HG02678 (cell line): ENCODE data around the gene EVL.

Experiments
- ATAC-seq: cut with Tn5 transposase; IDR thresholded peaks from one replicate; pipeline ENCODE4 v1.9.1; 2021; ENCODE audit warnings: mild to moderate bottlenecking, moderate library complexity; ENCODE audit not compliant: unreplicated experiment

EVL gene

DNA sequence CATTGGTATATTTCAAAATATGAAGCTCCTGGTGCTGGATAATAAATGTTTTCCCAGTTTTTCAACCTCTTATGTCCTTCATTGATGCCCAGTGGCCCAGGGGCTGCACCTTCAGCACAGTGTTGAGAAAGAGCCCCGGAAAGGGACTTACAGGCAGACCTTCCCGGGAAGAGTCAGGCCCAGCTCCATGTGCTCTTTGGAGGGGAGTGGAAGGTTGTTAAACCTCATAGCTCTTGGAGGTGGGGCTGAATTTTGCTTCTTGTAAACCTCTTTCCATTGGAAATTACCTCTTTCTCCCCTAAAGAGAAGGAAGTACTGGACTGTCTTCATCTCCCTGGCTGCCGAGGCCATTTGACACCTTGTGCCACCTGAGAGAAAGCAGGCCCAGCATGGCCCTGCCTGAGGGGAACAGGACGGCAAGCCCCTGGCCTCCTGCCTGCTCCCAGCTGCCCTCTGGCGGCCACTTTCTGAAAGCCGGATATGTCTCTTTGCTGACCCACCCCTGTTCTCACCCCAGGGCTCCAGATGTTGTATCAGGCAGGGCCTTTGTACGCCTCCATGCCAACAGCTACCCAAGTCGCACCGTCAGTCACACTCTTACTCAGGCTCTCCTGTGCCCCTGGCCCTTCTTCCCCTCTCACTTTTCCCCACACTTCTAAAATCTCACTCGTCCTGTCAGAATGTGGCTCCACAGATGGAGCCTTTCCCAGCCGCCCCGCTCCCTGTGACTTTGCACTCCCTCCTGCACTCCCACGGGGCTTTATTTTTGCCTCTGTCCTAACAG is 43.0 kb downstream of the EVL start:
- peak; percentile 77 for ATAC-seq

DNA sequence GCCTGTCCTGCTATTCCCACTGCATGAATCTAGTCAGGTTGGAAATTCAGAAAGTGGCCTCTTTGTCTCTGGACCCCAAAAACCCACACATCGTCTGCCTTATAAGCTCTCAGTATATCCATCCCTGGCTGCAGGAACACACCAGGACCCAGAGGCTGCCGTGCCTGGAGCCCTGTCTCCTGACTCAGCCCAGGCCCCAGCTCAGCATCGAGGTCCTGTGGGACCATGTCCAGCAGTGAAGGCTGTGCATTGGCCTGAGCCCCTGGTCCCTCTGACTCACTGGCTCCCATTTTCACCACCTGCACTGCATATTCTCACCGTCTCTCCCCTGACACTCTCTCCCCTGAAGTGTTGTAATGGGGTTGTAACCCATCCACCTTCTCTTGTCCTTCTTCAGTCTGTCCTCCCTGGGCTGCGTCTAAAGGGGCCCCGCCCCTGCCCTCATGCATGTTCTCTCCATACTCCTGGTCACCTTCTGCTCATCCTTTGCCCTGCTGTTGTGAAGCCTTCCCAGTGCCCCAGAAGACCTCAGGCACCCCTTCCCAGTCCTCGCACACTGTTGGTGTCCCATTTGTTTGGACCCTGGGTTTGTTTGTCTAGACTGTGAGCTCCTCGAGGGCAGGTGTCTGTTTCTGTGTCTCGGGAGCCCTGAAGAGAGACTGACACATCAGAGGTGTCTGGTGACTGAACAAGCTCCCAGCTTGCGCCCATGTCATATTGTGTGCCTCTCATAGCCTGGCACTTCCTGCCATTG is 43.8 kb downstream of the EVL start:
- no peak for ATAC-seq

DNA sequence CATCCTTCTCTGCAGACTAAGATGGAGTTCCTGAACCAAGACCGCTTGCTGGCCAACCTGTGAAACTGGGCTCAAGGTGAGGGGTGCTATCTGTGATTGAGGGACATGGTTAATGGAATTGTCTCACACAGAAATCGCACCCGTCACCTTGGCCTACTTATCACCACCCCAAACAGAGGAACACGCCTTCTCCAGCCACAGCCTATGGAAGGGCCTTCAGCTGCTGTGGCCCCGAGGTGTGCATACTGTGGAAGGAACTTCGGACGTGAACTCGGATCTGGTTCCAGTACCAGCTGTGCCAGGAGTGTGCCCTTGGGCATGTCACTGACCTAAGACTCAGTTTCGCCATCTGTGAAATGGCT is 44.4 kb downstream of the EVL start:
- ATAC-seq, result no peak

DNA sequence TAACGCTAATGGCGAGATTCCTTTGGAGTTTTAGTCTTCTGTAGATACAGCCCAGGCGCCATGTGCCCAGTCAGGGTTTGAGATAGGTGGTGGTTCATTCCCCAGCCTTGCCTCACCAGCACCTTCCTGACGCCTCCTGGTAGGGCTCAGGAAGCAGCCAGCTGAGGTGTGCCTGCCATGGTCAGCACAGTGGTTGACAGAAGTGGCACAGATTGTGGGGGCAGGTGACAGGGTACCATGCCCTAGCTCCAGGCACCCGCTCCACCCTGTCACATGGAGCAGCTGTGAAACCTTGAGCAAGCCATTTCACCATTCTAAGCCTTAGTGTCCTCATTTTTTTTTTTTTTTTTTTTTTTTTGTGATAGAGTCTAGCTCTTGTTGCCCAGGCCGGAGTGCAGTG is 45.6 kb downstream of the EVL start:
- ATAC-seq, result no peak

DNA sequence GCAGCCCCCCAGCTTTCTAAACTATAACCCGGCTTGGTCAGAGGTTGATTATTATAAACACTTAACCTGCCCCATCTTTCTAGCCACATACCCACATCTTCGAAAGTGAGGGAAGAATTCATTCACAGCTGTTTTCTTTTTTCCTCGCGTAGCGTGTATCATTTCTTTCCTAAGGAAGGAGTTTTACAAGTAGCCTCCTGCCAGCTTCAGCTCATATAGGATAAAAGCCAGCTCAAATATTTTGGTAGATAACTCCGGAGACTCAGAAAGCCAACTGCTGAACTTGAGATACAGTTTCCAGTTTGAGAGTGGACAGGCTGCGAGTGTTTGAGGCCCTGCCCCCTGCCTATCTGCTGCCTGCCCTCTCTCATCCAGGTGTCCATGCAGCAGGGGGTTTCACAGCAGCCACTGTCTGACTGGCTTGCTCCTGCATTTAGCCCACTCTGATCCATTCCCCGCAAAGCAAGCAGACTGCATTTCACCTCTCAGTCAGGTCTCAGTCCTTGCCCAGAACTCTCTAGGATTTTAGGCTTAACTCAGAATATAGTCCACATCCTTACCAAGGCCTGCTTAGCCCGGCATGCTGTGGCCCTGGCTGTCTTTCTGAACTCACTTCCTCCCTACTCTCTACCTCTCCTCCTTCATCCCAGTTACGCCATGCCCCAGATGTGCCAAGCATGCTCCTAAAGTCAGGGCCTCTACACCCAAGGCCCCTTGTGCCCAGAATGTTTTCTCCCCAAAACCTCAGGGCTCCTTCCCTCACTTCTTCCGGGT is 46.9 kb downstream of the EVL start:
- ATAC-seq, result no peak

DNA sequence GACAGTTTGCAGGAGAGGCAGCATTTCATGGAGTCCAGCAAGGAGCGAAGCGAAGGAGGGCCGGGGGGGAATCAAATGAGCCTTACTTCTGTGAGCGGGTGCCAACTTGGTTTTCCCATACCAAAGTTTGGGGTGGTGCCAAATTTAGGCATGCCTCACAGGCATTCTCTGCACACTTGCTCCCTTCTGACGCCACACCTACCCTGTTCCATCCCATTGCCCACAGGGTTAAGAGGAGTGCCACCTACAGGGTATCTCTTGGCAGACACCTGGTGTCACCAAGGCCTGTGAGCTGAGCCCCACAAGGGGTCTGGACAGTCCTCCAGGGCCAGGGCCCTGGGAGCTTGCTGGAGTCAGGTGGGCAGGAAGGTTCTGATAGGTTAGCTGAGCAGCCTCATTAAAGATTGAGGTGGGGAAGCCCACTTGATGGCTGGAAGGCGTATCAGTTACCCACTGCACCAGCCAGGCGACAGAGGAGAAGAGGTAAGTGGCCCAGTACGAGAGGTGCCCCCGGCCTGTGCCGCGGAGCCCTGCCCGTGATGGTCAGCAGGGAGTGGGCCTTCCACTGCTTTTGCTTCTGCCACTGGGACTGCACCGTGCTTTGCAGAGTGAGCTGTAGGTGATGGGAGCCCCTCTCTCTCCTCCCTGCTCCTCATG is 49.0 kb downstream of the EVL start:
- no peak for ATAC-seq

DNA sequence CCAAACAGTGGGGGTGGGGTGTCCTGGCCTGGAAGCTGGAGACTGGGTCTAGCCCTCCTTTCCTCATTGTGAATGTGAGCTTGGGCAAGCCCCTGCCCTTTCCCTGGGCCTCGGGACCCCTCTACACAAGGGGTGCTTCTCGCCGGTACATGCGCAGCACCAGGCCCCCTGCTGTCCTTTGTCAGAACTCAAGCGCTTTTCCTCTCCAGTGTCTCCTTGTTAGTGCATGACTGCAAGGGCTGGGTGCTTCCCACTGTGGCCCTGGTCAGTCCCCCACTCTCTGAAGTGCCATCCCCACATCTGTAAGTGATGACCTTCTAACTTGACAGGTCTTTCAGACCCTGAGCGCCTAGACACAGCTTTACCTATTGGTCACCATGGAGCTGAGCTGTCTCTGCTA is 50.0 kb downstream of the EVL start:
- no peak for ATAC-seq

DNA sequence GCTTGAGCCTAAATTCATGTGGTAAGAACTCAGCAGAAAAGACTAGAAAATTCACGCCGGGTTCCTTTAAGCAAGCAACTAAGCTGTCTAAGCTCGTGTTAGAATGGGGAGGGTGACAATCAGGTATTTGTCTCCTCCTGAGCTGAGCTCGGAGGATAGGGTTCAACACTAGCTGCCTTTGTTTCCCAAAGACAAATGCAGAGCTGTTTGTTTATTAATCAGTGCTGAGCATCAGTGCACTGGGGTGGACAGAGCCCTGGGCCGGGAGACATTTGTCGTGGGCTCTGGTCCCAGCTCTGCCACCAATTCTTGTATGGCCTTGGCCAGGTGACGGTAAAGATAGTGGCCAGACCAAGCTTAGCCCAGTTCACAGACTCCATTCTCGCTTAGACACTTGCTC is 50.5 kb downstream of the EVL start:
- ATAC-seq, result no peak

DNA sequence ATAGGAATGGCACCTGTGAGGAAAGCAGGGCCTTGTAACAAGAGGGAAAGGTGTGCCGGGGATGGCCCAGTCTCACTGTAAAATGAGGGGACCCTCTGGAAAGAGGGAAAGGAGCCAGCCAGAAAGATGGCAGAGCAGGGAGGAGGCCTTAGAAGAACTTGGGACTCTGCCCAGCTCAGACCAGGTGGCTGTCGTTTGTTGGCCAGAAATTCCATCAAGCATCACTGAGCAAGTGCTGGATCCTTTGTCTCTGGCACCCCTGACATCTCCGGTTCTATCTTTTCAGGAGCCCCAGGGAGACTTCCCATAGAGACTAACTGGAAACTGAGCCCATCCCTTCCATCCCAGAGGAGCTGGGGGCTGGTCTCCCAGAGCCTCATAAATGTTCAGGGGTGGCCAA is 50.9 kb downstream of the EVL start:
- ATAC-seq, result no peak

DNA sequence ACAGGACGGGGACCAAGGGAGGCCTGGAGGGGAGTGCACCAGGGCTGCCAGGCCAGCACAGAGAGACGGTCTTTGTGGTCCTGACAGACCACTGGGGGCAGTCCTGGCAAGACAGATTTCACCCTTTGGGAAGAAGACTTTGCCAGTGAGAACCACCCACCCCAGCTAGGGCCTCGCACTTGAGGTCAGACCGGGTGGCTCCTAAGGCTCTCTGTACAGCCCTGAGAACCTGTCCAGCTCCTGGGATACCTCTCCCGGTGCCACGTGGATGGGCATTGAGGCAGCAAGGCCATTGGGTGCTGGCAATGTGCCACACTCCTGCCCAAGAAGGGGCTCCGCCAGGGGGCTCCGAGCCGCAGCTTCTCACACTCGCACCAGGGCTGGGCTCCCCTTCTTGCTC is 51.8 kb downstream of the EVL start:
- ATAC-seq, result no peak

DNA sequence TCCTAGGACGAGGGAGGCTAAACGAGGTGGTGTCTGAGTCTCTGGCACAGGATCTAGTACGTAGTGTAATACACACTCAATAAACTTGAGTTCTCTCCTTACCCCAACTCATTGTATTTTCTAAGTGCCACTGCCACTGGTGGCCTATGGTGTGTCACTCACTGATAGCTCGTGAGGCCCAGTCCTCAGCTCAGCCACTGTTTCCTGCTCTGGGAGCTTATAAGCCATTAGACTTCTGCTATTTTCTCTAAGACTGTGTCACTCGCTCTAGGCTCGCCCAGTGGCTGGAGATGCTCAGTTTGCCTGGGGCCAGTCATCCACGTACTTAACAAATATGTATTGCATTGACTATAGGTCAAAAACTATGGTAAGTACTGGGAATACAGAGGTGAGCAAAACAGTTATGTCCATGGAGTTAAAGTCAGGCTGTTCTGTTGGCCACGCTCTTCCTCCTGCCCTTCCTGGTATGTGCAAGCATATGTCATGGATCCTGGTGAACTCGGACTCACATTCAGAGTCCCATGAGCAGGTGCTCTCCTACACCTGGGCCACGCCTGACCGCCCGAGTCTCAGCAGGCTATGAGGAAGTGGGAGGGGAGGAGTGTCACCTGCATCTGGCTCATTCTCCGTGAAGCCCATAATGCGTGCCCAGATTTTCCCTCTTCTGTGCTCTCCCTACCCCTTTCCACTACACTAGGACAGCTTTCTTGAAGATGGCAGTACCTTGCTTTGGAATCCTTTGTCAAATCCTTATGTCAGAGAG is 52.6 kb downstream of the EVL start:
- ATAC-seq, result no peak

DNA sequence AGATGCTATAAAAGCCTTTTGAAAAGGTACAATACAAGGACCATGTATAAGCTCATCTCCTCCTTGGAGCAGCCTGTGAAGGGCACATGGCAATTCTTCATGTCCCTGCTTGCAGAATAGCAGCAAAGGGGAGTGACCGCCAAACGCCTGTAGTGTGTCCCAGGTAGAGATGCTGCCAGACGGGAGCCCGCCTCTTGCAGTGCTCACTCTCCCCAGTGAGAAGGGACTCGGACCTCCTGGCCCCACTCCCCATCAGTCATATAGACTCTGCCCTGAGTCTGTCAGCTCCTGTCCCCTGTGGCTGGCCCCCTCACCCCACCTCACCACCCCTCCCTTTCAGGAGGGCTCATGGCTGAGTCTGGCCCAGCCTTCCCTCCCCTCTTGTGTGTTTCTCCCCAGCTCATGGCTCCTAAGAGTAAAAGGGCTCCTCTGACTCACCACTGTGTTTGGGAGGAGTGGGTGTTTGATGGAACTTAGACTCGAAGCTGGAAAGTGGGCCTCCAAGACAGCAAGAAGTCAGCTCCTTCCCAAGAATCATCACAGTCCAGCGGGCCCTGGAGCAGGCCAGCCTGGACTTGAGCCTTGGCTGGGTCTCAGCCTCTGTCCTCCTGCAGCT is 53.3 kb downstream of the EVL start:
- ATAC-seq, result no peak

DNA sequence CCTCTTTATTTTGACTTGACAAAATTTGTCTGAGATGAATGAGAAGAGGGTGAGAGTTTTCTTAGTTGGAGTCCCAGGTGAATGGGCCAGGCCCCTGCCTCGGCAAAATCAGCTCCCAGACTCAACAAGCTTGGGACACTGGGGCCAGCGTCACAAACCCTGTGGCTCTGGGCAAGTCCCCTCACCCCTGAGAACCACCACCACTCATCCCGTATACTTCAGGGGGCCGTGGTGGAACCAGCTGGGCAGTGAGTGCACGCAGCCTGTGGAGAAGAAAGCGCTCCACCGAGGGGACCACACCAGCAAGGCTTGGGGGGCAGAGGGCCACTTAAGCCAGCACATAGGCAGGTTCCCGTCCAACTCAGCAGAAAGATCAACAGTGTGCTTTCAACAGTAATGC is 54.0 kb downstream of the EVL start:
- no peak for ATAC-seq

DNA sequence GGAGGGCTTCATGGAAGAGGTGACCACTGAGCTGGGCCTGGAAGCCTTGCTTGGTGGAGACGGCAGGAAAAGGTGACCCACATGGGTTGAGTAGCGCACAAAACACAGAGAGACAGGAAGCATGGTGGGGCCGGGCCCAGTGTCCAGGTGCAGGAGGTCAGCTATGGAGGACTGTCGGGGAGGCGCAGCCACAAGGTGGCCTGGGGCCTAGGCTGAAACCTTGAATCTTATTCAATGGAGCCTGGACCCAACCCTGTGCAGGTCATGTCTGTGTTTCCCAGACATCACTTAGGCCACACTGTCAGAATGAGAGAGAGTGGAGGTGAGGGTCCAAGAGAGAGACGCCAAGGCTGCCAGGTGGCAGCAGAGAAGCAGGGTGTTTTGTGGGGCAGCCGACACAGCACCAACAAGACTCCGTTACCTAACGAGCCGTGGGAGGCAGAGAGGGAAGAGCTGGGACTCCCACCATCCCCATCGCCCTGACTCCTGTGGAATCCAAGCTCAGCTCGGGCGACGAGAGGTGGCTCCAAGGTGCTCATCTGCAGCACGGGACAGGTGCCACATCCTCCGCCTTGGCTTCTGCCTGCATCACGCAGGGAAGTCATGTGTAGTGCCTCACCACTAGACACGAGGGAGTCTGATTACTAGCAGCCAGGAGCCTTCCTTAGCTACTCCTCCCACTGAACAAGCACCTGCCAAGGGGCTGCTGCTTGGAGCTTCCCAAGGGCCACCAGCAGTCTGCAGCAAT is 55.5 kb downstream of the EVL start:
- ATAC-seq, result no peak

DNA sequence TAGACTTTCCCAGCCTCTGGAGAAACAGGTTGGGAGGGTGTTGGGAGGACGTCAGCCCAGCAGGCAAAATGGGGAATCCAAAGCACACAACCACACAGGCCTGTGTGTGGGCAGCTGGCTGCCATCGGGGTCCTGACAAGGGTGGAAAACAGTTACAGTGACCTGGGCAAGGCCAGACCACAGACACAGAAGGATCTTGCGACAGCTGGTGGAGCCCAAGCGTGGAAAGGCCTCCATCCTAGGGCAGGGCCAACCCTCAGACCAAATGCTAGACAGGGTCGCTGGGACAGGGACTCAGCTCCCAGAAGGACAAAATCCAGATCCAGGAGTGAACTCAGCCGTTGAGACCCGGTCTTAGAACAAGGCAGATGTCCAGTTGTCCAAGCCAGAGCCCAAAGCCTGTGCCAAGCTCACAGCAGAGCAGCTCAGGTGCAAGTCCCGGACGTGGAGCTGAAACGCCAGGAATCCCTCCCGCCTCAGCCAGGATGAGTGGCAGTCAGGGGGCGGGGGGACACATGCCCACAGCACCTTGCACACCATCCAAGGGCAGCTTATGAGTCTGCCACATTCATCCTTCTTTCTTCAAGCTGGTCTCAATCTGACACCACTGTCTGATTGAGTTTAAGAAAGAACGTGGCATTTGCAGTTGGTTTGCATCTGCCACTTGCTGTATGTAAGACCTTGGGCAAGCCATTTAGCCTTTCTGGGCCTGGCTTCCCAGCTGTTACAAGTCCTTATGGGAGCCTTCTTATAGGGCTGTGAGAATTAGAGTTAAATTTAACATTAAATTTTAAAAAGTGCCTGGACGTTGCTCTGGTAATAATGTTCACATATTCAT is 56.6 kb downstream of the EVL start:
- ATAC-seq, result no peak

DNA sequence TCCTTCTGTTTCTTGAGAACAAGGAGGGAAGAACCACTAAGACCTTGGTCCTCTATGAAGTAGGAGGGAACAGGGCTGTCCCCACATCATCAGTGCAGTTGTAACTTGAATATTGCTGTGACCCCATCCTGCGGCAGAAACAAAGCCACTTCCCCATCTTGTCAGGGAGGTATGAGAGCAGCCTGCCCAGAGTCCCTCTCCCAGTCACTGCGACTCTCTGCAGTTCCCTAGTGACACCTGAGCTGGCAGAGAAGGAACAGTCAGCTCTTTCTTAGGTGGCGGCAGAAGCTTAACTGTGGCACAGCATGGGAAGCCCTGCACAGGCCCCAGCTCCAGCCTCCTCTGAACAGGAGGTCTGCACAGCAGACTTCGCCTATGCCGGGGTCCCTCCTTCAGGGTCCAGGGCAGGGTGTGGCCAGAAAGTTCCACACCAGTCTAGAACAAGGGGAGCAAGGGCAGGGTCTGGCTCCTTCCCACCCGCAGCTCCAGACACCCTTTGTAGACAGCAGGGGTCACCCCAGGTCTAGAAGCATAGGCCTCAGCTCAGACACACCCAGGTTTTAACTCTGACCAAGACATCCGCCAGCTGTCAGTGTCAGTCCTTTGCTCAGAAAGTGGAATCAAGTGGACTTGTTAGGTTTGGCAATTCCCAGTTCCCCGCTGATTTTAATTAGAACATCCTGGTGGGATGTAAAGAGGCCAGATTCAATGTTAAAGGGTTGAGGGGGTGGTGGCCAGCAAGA is 57.4 kb downstream of the EVL start:
- ATAC-seq, result no peak

DNA sequence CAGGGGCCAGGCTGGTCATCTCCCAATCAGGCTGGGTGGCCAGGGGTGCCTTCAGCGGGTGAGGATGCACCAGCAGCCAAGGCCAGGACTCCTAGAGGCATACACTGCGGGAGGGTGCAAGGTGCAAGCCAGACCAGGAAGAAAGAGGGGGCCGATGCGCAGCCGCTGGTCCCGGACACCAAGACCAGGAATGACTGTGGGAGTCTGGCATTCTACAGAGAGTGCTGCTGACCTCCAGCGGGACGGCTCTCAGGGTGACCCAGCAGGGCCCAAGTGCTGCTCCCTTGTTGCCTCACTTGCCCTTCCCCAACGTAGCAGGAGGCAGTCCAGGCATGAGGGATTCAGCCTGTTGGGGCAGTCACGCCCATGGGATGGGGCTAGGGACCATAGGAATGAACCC is 58.4 kb downstream of the EVL start:
- no peak for ATAC-seq

DNA sequence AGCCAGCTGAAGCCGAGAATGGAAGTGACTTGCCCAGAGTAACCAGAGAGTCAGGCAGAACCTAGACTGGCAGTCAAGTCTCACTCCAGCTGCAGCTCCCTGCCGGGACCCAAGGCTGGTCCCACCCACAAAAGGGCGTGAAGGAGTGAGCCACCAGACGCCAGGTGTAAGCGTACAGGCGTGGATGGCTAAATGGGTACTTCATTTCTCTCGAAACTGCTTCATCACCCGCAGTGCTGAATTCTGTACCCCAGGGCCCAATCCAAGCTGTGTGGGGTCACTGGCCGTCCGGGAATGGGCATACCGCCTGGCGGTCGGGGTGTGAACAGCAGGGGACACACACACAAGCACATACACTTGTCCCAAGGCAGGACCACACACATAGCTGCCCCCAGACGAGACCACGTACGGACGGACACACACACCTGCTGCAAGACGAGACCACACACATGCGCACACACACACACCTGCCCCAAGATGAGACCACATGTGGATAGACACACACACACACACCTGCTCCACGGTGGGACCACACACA is 59.4 kb downstream of the EVL start:
- no peak for ATAC-seq
